ENCODE results near the gene AKAP17A. TPM values are rescaled to one million over a fixed set of nuclear protein-coding genes. Genes with fewer than 3 reads are reported as not detected.

AKAP17A gene
- 10 to 100 TPM; 34.3 to 67.2 (median 37.8) TPM for total RNA-seq

- peak; percentile 91 to 99 for DNase-seq (ENCODE audit: low spot score in 2 of 2)
- TF ChIP-seq, protein P1, sequence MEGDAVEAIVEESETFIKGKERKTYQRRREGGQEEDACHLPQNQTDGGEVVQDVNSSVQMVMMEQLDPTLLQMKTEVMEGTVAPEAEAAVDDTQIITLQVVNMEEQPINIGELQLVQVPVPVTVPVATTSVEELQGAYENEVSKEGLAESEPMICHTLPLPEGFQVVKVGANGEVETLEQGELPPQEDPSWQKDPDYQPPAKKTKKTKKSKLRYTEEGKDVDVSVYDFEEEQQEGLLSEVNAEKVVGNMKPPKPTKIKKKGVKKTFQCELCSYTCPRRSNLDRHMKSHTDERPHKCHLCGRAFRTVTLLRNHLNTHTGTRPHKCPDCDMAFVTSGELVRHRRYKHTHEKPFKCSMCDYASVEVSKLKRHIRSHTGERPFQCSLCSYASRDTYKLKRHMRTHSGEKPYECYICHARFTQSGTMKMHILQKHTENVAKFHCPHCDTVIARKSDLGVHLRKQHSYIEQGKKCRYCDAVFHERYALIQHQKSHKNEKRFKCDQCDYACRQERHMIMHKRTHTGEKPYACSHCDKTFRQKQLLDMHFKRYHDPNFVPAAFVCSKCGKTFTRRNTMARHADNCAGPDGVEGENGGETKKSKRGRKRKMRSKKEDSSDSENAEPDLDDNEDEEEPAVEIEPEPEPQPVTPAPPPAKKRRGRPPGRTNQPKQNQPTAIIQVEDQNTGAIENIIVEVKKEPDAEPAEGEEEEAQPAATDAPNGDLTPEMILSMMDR (IDR thresholded peaks at IDR 0.05): no peak
- no peak for TF ChIP-seq POLR2A (IDR thresholded peaks at IDR 0.05)
- WGBS, 2 donors: 7 to 9% methylated on average over 12 to 21 of the region's 66 CpGs
- peak within 1 kb of the TSS; percentile 86 for H3K4me3 ChIP-seq (ENCODE audit: low read depth, poor library complexity, severe bottlenecking)
- intact Hi-C loops (cut with DNase I; ENCODE audit: low total_unique reads): no loop called here
Measured at GRCh38 chrX:1591102-1591862, at the start of gene AKAP17A. Gene AKAP17A, plus strand, starts transcription at chrX:1591604. Its CDS starts 1,859 bp downstream, at chrX:1593463.

DNA sequence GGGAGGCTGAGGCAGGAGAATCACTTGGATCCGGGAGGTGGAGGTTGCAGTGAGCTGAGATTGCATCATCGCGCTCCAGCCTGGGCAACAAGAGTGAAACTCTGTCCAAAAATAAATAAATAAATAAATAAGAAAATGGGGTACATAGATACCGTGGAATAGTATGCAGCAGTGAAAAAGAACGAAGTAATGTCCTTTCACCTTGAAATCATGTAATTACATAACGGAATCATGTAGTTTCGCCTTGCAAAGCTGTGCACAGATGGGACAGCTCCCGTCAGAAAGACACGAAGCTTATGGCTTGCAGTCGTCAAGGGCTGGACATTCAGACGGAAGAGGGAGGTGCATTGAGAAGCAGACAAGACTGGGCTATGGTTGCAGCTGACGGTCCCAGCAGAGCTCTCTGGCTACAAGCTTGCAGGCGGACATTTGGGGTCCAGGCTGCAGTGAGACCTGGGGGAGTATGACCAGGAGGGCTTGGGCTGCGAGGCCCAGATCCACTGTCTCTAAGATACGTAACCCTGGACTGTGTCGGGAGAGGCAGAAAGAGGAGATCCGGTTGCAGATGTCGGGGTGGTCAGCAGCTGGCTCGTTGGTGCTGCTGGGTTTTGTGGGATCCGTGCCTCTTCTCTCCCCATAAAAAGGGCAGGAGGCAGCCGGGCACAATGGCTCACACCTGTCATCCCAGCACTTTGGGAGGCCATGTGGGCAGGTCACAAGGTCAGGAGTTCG, 48.2 kb upstream of the AKAP17A start:
- peak; percentile 4 to 75 for DNase-seq (ENCODE audit: low spot score in 2 of 2)
- WGBS, 2 donors: 92 to 96% methylated on average over 22 of the region's 22 CpGs
- TF ChIP-seq POLR2A (IDR thresholded peaks at IDR 0.05): no peak
- TF ChIP-seq, protein P1 (IDR thresholded peaks at IDR 0.05): no peak
- intact Hi-C loops (cut with DNase I; ENCODE audit: low total_unique reads): no loop called here
- H3K4me3 ChIP-seq (ENCODE audit: low read depth, poor library complexity, severe bottlenecking): no peak overlapping the region

GRCh38 chrX:1545776-1546408, 45.5 kb upstream of the AKAP17A start:
- whole genome bisulfite sequencing, 2 donors: 88 to 91% methylated on average over 2 of the region's 2 CpGs
- no peak for TF ChIP-seq POLR2A (IDR thresholded peaks at IDR 0.05)
- TF ChIP-seq, protein P1 (IDR thresholded peaks at IDR 0.05): no peak
- DNase-seq (ENCODE audit: low spot score in 2 of 2): peak in 1 of 2 donors; percentile 45
- intact Hi-C loops (cut with DNase I; ENCODE audit: low total_unique reads): no loop called here
- H3K4me3 ChIP-seq (ENCODE audit: low read depth, poor library complexity, severe bottlenecking): no peak overlapping the region

DNA sequence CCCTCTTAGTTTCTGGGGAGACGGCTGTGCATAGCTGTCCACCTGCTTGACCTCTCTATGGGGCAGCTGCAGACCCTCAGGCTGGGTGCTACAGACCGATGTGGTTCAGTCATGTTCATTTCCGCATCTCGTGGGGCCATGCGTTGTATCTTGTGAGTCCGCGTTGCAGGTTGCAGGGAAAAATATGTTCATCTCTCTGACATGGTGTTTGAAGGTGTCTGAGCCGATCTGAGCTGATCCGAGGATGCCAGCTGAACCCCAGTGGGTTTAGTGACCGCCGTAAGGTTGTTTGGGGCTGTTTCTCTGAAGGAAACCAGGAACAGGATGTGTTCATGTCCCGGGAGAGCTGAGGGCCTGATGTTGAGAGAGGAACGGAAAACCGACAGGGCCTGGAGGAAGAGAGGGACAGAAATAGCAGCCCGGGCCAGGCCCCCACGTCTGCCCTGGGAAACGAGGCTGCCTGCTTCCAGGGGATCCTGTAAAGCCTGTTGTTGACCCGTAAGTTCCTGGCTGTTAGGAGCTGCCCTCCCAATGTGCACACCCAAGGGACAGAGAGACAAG, 44.6 kb upstream of the AKAP17A start:
- intact Hi-C loops (cut with DNase I; ENCODE audit: low total_unique reads): no loop called here
- peak in 1 of 2 donors; percentile 72 for DNase-seq (ENCODE audit: low spot score in 2 of 2)
- no peak overlapping the region for H3K4me3 ChIP-seq (ENCODE audit: low read depth, poor library complexity, severe bottlenecking)
- TF ChIP-seq, protein P1 (IDR thresholded peaks at IDR 0.05): no peak
- no peak for TF ChIP-seq POLR2A (IDR thresholded peaks at IDR 0.05)
- 64 to 77% methylated on average over 18 of the region's 18 CpGs for WGBS, 2 donors

GRCh38 chrX:1551959-1552546, 39.4 kb upstream of the AKAP17A start:
- TF ChIP-seq, protein P1 (IDR thresholded peaks at IDR 0.05): no peak
- no peak for TF ChIP-seq POLR2A (IDR thresholded peaks at IDR 0.05)
- no peak overlapping the region for H3K4me3 ChIP-seq (ENCODE audit: low read depth, poor library complexity, severe bottlenecking)
- DNase-seq (ENCODE audit: low spot score in 2 of 2): no peak
- WGBS, 2 donors: 83 to 89% methylated on average over 3 of the region's 3 CpGs
- intact Hi-C loops (cut with DNase I; ENCODE audit: low total_unique reads): no loop called here

Data from lower leg skin (tissue), 4 donors.